NCI-H2196 treated with DMSO at 0.1 percent for 48 hours (cell line): ENCODE results near the gene GHRH.
A peak's percentile ranks its signal among the peaks of the same experiment; 100 is the strongest.

ENCODE experiments used
- DNase-seq: peaks from one replicate; lab custom pipeline; 2025; ENCODE audit not compliant: unreplicated experiment; lab: John Stamatoyannopoulos, UW

GHRH gene, protein sequence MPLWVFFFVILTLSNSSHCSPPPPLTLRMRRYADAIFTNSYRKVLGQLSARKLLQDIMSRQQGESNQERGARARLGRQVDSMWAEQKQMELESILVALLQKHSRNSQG

GRCh38 chr20:37261714-37262113 is at the start of gene GHRH:
Gene GHRH, minus strand, starts transcription at chr20:37261814. Its CDS starts 4,925 bp downstream, at chr20:37256889.
- DNase-seq, result no peak

- no peak for DNase-seq
Measured at GRCh38 chr20:37310951-37311350, 49.3 kb upstream of the GHRH start.

- no peak for DNase-seq
Measured at GRCh38 chr20:37309936-37310590, 48.4 kb upstream of the GHRH start.

- no peak for DNase-seq
Measured at GRCh38 chr20:37309290-37309689, 47.7 kb upstream of the GHRH start.

DNA sequence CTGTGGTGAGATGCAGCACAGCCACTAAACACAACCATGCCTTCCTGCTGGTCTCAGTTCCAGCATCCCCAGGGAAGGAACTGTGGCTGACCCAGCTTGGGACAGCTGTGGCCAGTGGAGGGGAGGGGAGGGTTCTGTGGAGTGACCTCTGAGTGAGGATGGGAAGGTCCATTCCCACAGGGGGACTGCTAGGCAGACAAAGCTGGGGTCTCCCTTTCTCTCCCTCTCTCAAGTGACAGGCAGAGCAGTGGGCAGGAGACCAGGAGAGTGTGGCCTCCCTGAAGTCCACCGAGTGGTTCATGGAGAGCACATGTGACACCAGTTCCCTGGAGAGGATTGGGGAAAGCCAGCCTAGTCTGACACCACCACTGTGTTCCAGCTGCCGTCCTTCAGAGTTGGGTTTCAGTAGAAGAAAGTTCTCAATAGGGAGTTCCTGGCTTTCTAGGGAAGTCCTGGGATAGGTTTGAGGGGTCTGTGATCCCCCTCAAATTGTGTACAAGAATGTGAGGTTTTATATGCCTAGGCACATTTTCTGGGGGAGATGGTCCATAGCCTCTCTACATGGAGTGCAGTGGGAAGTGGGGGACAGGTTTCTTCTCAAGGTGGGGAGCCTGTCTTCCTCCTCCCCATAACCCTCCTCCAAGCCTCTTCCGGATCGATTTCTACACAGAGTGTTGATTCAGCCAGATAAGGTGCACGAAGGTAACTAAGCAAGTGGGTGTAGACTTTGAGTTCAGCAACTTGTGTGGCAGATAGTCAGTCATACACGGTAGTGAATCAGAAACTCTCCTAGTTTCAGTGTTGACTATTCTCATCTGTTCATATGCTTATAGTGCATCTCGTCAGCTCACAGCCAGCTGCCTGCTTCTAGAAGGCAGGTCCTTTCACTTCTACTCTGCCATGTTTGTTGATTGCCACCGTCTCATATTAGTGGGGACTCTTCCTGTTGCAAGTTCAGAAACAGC is 46.8 kb upstream of the GHRH start:
- no peak for DNase-seq

DNA sequence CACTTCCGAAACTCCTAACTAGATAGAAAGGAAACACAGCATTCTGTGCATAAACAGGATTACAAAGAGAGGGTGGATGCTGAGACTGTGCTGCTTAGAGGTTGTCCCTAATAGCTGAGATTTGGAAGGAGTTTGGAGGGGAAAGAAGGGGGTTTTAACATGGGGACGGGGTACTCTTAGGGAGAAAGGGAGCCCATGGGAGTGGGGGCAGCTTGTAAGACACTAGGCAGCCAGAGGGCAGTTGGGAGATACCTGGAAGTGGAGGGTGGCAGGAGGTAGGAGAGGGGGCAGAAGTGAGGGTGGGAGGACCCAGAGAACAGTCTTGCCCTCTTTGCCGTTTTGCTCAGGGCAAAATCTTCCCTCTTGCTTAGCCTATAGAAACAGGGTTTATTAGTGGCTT is 44.2 kb upstream of the GHRH start:
- DNase-seq, result no peak

- DNase-seq, result no peak
Measured at GRCh38 chr20:37305079-37305478, 43.5 kb upstream of the GHRH start.

GRCh38 chr20:37303637-37304036 is 42.0 kb upstream of the GHRH start:
- DNase-seq, result no peak

- no peak for DNase-seq
Measured at GRCh38 chr20:37302981-37303380, 41.4 kb upstream of the GHRH start.

- no peak for DNase-seq
Measured at GRCh38 chr20:37301558-37301957, 39.9 kb upstream of the GHRH start.

- no peak for DNase-seq
Measured at GRCh38 chr20:37301120-37301519, 39.5 kb upstream of the GHRH start.

DNA sequence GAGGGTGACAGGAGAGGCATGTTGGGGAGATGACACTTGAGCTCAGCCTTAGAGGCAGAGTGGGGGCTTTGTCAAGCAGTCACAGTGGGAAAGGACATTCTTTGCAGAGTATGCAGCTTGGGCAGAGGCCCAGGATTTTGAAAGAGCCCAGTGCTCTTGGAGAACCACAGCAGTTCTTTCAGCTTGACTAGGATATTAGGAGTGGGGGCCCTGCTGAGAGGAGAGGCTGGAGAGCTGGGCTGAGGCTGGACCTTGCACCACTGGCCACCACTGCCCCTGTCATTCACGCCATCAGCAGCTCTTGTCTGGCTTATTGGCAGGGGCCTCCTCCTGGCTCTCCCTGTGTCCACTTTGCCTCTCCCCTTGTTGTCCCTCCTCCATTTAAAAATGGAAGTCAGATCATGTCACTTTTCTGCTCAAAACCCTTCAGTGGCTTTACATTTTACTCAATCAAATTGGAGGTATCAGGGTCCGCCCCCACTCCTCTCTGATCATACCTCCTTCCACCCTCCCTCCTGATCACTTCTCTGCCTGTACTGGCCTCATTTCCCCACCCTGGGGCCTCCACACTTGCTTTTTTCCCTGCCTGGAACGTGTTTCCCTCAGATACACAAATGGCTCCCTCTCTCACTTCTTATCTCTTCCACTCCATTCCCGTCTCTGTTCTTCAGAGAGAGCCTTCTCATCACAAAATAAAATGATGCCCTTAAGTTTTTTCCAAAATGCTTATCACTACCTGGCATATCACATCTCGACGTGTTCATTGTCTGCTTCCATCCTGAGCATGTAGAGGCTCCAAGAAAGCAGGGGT is 38.3 kb upstream of the GHRH start:
- DNase-seq, result no peak

DNA sequence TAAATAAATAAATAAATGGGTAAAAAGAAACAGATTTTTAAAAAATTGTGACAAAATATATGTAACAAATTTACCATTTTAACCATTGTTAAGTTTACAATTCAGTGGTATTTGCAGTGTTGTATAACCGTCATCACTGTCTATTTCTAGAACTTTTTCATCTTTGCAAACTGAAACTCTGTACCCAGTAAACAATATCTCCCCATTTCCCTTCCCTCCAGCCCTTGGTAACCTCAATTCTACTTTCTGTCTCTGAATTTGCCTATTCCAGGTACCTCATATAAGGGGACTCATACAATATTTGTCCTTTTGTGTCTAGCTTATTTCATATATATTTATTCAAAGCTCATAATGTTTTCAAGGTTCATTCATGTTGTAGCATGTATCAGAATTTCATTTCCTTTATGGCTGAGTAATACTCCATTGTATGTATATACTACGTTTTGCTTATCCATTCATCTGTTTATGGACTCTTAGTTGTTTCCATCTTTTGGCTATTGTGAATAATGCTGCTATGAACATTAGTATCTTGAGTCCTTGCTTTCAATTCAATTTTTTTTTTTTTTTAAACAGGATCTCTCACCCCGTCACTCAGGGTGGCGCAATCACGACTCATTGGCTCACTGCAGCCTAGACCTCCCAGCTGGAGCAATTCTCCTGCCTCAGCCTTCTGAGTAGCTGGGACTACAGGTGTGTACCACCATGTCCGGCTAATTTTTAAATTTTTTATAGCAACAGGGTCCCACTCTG is 36.8 kb upstream of the GHRH start:
- DNase-seq, result no peak

- no peak for DNase-seq
Measured at GRCh38 chr20:37297066-37297736, 35.6 kb upstream of the GHRH start.

- no peak for DNase-seq
Measured at GRCh38 chr20:37296371-37296770, 34.8 kb upstream of the GHRH start.

DNA sequence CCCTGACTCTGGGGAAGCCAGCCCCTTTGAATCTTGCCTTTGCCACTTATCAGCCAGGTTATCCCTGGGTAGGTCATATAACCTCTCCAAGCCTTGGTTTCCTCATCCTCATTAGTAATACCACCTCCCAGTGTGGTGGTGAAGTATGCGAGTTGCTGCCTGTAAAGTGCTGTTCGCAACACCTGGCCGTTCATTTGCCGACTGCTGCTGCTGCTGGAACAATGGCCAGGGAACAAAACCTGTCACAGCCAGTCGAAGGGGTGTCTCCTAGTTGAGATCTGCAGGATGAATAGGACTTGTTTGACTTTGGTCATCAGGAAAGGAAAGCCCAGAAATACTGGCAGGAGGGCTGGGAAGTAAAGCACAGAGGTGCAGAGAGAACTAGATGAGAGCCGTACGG is 34.0 kb upstream of the GHRH start:
- DNase-seq, result peak; percentile 75

GRCh38 chr20:37295001-37295400 is 33.4 kb upstream of the GHRH start:
- no peak for DNase-seq

DNA sequence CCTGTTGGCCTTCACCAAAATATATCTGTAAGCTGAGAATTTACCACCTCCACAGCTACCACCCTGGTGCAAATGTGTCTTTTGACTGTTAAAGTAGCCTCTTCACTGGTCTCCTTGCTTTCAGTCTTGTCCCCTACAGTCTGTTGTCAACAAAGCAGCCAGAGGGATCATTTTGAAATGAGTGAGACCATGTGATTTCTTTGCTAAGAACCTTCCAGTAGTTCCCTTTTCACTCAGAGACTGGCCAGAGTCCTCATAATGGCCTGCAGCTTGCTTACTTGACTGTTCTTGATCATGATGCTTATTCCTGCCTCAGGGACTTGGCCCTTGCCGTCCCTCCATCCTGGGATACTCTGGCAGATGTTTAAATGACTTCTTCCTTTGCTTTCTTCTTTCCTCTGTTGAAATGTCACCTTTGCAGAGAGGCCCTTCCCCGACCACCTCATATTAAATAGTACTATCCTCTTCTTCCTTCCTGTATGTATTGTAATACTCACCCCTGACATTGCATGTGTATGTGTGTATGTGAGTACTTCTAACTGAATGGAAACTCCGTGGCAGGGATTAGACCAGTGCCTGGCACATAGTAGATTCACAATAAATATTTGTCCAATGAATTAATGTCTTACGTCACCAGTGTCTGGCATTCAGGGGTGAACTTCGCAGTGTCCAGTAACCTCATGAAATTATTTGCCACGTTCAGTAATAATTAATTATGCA is 32.8 kb upstream of the GHRH start:
- DNase-seq, result no peak

DNA sequence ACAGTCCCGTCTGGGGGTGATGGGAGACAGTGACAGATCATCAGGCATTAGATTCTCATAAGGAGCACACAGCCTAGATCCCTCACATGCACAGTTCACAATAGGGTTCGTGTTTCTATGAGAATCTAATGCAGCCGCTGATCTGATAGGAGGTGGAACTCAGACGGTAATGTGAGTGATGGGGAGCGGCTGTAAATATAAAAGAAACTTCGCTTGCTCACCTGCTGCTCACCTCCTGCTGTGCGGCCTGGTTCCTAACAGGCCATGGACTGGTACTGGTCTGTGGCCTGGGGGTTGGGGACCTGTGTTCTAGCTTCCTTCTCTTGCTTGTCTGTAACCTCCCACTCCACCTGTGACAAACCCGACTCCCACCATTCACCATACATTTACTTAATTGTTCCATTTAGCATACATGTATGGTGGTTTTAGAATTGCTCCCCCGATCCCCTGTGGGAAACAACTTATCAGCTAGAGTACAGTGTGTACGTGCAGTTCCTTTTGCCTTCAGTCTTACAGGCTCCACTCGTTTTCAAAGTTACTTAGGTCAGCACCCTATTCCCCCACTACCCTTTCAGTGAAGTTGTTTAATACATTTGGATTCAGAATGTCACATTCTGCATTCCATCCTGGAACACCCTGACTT is 31.8 kb upstream of the GHRH start:
- DNase-seq, result no peak
